H1 (cell line): Measurements from ENCODE around the gene SCAMP4. TPM values are rescaled to one million over a fixed set of nuclear protein-coding genes. Genes with fewer than 3 reads are reported as not detected.

Experiments used
- CBX5 ChIP-seq: fragments of 300-800, 300-1000 bp; sonication (generic); IDR thresholded peaks from 2 replicates; pipeline ENCODE4 v1.7.1; 2016; ENCODE audit warnings: antibody characterized with exemption, low read length, low read depth
- CBX8 ChIP-seq: fragments of 300-800, 300-1000 bp; sonication (generic); IDR thresholded peaks from 2 replicates; pipeline ENCODE4 v1.7.1; 2016; ENCODE audit warnings: low read depth, low read length, borderline replicate concordance
- EGR1 ChIP-seq: IDR thresholded peaks from 2 replicates; pipeline ENCODE4 v1.6.1; 2011; ENCODE audit warnings: low read depth, low read length, borderline replicate concordance
- KDM4A ChIP-seq: IDR thresholded peaks from one replicate; pipeline ENCODE4 v1.7.1; 2012; ENCODE audit warnings: low read depth, mild to moderate bottlenecking, moderate library complexity, low read length, inconsistent platforms; ENCODE audit not compliant: severe bottlenecking
- SIX5 ChIP-seq: IDR thresholded peaks from 2 replicates; pipeline ENCODE4 v1.6.1; 2011; ENCODE audit warnings: mild to moderate bottlenecking, low read depth, low read length
- polyA plus RNA-seq, 7 experiments: library from polyadenylated mRNA; depleted of rRNA in 3 of 7; stranded (reverse) in 5 of 7; unstranded in 2 of 7; fragments of >200 nt in 5 of 7; fragments of 200-250 nt in 2 of 7; gene quantifications; 1 replicate in 5 of 7; 2 replicates in 1 of 7; 4 replicates in 1 of 7; pipeline versions ENCODE4 v1.2.1 to v1.2.3, GENCODE V29; 2011 to 2013; ENCODE audit warnings: missing spikeins in 2 of 7, mixed read lengths in 2 of 7
- total RNA-seq: library from RNA; stranded (reverse); fragmentation: NEBNext Ultra II Directional; extraction: Animal tissue kit (Norgen Biotek cat#: 25700); gene quantifications from 2 replicates; pipeline ENCODE4 v1.2.1, GENCODE V29; 2021

Gene SCAMP4
- total and polyA plus RNA-seq, 2 of the 8 experiments (the other 6 are each of a cell fraction or from before 2014, with no cell fraction given): 17.1 to 61.4 TPM

DNA sequence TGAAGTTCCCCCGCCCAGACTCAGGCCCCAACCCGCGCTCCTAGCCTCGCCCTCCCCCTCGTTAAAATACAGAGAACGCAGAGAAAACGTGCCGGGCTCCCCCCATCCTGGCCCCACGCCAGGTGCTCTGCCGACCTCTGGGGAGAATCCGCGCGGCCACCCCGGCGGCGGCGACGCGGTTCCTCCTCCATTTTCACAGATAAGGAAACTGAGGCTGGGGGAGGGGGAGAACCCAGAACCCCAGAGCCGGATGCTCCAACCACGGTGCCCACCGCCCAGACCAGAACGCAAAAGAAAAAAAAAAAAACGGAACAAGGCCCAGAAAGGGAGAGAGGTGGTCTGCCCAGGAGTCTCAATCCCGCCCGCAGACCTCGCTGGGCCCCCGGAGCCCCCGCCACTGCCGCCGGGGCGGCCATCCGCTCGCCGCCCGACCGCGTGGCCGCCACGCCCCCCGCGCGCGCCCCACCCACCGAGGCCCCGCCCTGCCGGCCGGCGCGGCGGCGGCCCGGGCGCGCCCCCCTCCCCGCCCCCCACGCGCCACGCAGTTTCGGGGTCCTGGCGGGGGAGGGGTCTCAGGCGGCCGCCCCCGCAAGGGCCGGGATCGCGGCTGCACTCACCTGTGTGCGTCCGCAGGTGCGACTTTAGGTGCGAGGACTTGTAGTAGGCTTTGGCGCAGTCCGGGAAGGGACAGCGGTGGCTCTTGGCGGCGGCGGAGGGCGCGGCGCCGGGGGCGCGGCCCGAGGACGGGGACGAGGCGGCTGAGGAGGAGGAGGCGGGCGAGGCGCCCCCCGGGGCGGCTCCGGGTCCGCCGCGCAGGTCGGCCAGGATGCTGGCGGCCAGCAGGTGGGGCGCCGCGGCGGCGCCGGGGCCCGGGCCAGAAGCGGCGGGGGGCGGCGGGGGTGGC, 42.5 kb upstream of the SCAMP4 start (continued):
- no peak for TF ChIP-seq SIX5
- no peak for TF ChIP-seq CBX8
- TF ChIP-seq CBX5: no peak
- peak; percentile 71; the same call in 1 of the 2 replicates for TF ChIP-seq EGR1
- TF ChIP-seq KDM4A: peak; percentile 56
- TF ChIP-seq, all 59 proteins: peak for 6
